OCI-LY3 (cell line): ENCODE measurements around the gene SPATA9.

ENCODE experiments used
- CTCF ChIP-seq: fragments of 200-600, 300-600 bp; sonication (generic); IDR thresholded peaks from 2 replicates; pipeline ENCODE4 v1.5.1; 2014; ENCODE audit warnings: antibody characterized with exemption, low read length, low read depth
- EZH2phosphoT487 ChIP-seq: fragments of 200-600 bp; shearing (Covaris generic); IDR thresholded peaks from 2 replicates; pipeline ENCODE4 v1.6.1; 2018; ENCODE audit warnings: antibody characterized with exemption, mixed run types, low read depth

- no peak for TF ChIP-seq CTCF
- TF ChIP-seq EZH2phosphoT487: no peak
These were observed 44.3 kb upstream of the SPATA9 start for GRCh38 chr5:95726811-95727763.
